Amniotic epithelial cell (primary cell): ENCODE data around the gene NPHP1.
"Not testable (repeated sequence)": the region's sequence is repeated elsewhere in the genome, so short reads cannot be mapped to it uniquely, and the experiment has no call there.

Source experiments
- DNase-seq: peaks from one replicate; pipeline ENCODE4 v3.0.0-alpha.2; 2010; ENCODE audit warnings: low read depth

Gene NPHP1

DNA sequence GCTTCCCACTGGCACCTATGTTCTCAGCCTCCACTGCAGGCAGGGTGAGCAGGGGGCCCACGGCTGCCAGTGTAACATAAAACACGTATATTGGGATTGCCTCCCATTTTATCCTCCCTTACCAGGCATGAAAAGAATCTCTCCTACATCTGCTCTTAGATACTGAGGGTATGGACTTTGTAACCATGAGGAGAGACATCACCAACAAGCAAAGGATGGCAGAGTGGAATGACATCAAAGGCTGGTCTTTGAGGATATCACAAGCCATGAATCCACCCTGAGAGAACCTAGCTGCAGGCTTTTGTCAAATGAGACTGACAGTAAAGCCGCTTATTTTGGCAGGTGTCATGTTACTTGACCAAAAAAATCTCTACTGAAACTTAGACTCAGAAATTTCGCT, 7.4 kb downstream of the NPHP1 start:
- no peak for DNase-seq

DNA sequence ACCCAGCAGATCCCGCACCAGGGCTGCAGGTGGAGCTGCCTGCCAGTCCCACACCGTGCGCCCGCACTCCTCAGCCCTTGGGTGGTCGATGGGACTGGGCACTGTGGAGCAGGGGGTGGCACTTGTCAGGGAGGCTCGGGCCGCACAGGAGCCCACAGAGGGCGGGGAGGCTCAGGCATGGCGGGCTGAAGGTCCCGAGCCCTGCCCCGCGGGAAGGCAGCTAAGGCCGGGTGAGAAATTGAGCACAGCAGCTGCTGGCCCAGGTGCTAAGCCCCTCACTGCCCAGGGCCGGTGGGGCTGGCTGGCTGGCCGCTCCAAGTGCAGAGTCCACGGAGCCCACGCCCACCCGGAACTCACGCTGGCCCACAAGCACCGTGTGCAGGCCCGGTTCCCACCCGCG, 14.6 kb downstream of the NPHP1 start:
- DNase-seq = not testable (repeated sequence)

DNA sequence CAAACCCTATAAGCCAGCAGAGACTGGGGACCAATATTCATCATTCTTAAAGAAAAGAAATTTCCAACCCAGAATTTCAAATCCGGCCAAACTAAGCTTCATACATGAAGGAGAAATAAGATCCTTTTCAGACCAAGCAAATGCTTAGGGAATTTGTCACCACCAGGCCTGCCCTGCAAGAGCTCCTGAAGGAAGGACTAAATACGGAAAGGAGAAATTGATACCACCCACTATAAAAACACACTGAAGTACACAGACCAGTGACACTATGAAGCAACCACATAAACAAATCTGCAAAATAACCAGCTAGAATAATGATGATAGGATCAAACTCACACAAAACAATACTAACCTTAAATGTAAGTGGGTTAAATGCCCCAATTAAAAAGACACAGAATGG, 22.4 kb downstream of the NPHP1 start:
- DNase-seq = no peak

DNA sequence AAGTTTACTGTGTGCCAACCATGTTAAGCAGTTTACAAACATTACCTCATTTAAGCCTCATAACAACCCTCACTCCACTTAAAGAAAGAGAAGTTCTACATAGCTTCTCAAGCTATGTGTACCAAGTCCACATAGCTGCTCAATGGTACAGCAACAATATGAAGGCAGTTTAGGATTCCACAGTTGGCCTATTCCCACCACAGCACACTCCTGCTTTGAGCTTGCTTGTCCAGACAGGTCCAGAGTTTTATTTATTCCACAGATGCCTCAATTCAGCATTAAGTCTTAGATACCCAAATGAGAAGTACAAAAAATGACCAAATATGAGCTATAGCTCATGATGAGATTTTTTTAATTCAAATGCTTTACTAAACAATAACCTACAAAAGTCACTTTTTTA, 24.8 kb downstream of the NPHP1 start:
- DNase-seq = no peak

DNA sequence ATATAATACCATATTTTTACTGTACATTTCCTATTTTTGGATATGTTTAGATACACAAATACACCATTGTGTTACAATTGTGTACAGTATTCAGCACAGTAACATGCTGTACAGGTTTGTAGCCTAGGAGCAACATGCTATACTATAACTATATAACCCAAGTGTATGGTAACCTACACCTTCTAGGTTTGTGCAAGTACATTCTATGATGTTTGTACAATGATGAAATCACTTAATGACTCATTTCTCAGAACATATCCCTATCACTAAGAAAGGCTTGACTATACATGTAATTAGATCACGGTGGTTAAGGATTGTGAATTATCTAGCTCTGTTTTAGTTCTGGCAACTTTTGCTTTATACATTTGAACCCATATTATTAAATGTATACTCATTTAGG, 31.3 kb downstream of the NPHP1 start:
- DNase-seq = peak; percentile 73

DNA sequence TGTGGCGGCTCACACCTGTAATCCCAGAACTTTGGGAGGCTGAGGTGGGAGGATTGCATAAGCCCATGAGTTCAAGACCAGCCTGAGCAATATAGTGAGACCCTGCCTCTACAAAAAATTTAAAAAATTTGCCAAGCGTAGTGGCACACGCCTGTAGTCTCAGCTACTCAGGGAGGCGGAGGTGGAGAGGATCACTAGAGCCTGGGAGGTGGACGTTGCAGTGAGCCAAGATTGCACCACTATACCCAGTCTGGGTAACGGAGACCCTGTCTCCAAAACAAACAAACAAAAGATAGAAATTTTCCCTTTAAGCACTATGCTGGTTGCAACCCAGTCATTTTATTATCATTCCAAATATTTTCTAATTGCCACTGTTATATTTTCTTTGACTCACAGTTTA, 32.3 kb downstream of the NPHP1 start:
- DNase-seq = no peak

DNA sequence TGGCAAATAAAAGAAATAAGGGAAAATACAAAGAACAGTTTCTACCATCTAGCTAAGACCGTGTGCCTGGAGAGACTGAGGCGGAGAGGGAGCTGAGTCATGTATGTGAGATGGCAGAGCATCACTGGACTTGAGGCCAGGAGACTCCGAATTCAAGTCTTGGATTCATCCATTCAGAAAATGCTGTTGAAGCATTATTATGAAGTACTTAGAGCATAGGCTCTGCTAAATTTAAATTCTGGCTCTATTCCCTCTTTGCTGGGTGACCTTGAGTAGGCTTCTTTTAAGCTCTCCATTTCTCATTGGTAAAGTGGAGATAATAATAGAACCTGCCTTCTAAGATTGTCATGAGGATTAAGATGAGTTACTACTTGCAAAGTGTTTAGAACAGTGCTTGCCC, 34.7 kb downstream of the NPHP1 start:
- no peak for DNase-seq

DNA sequence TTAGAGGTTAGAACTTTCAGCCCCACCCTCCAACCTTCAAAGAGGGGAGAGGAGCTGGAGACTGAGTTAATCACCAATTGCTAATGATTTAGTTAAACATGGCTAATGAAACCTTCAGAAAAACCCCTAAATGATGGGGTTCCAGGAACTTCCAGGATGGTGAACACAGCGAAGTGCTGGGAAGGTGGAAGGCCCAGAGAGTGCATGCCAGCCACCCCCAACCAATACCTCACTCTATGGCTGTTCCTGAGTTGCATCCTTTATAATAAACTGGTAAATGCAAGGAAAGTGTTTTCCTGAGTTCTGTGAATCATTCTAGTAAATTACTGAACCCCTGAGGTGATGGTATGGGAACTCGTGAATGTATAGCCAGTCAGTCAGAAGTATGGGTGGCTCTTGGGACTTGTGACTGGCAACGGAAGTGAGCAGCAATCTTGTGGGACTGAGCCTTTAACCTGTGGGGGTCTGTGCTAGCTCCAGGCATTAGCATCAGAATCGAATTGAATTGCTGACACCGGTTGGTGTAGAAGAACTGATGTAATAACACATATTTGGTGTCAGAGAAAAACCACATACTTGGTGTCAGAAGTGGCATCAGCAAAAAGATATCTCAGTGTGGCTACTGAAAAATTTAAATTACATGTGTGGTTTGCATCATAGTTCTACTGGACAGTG, 37.4 kb downstream of the NPHP1 start:
- DNase-seq = peak; percentile 4

DNA sequence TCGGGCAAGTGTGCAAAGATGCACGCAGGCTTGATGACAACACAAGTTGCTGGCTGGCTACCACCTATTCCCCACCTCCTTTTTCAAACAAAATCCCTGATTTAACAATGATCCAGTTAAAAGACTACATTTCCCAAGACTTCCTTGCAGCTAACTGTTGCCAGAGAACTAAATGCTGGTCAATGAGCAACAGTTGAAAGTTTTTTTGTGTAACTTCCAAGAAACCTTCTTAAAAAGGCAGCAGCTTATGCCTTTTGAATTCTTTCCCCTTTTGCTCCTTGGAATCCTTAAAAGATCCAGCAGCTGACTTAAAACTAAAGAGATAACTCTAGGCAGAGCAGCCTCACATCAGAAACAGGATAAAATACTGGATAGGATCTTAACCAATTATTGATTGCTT, 38.5 kb downstream of the NPHP1 start:
- no peak for DNase-seq

DNA sequence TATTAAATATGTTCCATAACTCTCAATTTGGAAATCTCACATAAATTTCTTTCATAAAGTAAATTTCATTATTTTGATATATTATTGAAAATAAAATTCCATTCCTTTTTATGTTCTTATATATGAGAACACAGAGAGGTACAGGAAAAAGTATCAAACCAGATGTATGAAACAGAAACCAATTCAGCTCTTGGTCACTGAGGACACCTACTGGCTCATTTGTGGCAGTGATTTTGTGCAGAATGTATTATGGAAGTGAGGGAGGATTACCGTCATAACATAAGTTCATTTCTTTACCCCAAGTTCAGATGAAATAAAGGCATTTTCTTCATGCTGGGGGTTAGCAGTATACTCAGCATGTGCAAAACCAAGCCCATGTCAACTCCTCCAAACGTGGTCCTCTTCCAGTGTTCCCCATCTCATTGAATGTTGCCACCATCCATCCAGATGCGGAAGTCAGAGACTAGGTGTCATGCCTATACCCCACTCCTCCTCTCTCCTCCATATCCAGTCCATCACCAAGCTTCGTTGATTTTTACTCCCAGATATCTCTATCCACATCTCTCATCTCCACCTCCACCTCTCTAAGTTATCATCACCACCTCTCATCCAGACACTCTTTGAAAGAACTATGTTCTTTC, 47.5 kb downstream of the NPHP1 start:
- peak; percentile 52 for DNase-seq

DNA sequence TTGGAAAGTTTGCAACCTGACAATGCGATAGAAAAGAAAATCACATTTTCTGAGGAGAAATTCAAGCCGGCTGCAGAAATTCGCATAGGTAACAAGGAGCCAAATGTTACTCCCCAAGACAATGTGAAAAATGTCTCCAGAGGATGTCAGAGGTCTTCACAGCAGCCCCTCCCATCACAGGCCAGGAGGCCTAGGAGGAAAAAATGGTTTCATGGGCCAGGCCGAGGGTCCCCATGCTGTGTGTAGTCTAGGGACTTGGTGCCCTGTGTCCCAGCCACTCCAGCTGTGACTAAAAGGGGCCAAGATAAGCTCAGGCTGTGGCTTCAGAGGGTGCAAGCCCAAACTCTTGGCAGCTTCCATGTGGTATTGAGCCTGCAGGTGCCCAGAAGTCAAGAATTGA, 50.0 kb downstream of the NPHP1 start:
- not testable (repeated sequence) for DNase-seq

DNA sequence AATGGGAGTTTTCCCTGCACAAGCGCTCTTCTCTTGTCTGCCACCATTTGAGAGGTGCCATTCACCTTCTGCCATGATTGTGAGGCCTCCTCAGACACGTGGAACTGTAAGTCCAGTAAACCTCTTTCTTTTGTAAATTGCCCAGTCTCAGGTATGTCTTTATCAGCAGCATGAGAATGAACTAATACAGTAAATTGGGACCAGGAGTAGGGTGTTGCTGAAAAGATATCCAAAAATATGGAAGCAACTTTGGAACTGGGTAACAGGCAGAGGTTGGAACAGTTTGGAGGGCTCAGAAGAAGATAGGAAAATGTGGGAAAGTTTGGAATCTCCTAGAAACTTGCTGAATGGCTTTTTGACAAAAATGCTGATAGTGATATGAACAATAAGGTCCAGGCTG, 50.6 kb downstream of the NPHP1 start:
- not testable (repeated sequence) for DNase-seq

DNA sequence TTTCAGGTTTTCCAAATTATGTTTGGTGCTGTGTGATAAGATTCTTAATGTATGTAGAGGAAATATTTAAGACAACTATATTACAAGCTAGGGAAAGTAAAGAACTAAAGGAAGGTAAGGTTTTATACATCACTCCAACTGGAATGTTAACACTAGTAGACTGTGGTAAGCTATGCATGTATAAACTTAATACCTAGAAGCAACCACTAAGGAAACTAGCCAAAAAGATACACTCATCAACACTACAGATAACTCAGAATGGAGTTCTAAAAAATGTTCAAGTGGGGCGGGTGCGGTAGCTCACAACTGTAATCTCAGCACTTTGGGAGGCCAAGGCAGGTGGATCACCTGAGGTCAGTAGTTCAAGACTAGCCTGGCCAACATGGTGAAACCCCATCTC, 51.4 kb downstream of the NPHP1 start:
- no peak for DNase-seq

DNA sequence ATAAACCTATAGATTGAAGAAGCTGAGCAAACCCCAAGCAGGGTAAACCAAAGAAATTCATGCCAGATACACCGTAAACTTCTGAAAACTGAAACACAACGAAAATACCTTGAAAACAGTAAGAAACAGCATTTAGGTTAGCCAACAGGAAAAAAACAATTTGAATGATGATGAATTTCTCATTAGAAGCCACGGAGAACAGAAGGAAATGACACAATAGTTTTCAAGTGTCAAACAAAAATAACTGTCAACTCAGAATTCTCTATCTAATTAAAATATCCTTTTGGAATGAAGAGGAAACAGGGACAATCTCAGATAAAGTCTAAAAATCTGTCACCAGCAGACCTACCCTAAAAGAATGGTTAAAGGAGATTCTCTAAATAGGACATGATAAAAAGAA, 51.9 kb downstream of the NPHP1 start:
- DNase-seq = no peak

DNA sequence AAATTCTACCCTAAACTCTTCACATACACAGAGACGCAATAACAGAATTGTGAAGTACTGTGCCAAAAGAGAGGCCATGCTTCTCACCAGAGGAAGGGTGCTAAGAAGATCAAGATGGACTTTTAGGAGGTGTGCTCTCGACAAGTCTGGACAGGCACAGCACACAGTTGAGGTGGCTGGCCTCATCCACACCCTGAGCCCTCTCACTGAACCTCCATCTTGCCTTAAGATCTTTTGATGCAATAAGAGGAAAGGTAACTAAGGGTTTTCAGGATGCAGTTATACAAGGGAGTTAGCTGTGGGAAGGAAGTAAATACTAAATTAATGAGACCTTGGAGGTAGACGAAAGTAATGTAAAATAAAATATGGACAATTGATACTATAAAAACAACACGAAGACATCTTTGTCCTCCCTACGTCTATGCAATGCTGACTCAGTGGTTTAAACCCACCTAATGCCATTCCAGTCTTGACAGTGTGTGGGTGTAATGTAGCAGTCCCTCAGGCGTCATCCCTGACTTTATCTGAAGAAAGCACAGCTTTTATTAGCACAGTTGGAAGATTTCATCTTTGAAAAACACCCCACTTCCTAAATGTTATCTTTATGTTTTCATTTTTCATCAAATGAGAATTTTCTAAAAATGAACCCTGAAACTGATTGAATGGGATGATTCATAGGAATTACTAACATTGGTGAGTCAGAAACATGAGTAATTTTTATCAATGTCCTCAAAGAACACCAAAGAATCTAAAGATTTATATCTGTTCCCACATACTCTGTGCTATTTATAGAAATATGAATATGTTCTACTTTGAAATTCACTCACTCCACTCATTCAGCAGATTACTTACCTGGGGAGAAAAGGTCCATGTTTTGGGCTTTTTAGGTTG, 55.2 kb downstream of the NPHP1 start:
- DNase-seq = peak; percentile 74

DNA sequence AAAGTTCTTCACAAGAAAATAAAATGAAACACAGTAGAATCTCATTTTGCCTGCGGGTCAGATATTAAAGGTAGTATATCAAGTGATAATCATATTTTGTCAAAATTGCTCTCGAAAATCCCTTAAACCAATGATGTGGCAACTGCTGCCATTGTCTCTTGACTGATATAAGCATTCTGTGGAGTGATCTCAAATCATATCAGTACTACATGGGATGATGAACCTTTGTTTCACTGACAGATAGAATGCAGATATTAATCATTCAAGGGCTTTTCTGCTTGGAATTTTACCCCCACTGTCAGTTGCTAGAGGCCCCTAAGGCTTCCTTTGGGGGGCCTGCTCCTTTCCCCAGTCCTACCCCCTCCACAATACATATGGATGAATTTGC, 57.9 kb downstream of the NPHP1 start:
- DNase-seq = no peak

DNA sequence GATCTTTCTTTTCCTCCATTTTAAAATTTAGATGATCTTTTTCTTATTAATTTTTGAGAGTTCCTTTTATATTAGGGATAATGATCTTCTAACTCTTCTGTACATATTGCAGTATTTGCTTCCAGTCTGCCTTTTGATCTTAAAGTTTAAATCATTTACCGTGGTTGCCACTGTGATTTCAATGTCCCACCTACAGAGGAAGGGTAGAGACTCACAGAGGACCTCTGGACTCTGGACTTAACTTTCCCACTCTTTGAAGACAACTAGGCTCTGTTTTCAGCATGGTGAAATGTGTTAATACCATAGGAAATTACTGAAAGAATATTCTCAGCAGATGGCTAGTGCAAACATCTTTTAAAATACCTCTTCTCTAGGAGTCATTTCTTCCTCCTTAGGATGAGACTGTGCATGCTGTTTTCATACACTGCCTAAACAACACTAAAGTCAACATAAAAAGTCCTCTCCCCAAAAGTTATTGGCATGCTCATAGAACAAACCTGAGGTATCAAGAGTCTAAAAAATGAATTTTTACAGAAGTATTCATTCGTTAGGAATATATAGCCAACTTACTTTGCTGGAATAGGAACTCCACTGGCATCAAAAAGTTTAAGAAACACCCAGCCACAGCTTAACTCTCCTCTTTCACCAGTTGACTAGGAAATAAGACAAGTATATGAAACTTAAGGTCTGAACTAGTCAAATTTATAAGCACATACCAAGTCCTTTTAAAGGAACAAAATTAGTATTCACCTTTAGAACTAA, 58.4 kb downstream of the NPHP1 start:
- no peak for DNase-seq

DNA sequence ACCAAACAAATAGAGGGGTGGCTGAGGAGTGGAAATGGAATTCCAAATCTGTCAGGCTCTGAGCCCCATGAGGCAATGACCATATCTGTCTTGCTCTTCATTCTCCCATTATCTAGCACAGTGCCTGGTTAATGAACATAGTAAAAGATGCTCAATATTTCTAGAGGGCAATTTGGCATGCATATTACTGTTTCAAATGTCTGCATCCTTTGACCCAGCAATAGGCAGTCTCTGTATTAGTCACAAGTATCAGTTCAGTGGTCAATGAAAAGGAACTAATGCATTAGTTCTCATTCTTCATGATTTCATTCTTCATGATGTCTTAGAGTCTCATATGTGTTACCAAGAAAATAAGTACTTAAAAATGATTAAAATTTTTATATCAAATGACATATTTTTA, 60.8 kb downstream of the NPHP1 start:
- DNase-seq = no peak

DNA sequence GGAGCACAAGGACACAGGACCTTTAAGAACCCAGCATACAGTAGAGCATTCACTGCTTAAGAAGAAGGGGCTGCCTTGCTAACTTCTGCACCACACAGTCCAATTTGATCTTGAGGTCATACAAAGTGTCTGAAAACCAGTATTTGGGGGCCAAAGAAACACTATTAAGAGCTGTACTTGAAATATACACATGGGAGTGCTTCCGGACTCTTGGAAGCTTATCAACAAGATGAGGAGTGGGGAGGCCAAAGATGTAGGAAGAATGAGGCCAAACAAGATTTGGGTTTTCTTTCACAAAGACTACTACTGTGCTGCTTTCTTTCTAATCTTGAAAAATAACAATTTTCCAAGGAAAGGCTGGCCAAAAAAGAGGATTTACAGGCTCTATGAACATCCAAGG, 64.4 kb downstream of the NPHP1 start:
- DNase-seq = no peak

DNA sequence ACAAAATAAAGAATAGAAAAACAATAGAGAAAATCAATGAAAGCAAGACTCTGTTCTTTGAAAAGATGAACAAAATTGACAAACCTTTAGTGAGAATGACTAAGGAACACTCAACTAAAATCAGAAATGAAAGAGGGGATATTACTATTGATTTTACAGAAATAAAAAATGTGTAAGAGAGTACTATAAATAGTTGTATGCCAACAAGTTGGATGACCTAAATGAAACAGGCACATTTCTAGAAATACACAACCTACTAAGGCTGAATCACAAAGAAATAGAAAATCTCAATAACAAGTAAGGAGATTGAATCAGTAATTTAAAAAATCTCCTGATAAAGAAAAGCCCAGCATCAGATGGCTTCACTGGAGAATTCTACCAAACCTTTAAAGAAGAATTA, 70.8 kb downstream of the NPHP1 start:
- DNase-seq = no peak

DNA sequence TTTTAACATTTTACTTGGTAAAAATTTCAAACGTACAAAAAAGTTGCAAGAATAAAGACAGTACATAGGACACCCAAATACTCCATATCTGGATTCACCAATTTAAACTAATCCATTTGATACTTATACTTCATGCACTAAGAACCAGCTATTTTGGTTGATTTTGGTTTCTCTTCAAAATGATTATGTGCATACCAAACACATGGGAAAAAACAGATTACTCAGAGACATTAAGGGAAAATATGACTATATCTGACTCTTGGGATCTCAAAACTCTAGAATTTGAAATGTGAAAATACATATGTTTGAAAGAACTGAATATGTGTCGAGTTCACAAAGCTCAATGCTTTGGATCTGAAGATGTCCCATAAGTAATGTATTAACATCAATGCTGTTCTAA, 73.6 kb downstream of the NPHP1 start:
- no peak for DNase-seq

DNA sequence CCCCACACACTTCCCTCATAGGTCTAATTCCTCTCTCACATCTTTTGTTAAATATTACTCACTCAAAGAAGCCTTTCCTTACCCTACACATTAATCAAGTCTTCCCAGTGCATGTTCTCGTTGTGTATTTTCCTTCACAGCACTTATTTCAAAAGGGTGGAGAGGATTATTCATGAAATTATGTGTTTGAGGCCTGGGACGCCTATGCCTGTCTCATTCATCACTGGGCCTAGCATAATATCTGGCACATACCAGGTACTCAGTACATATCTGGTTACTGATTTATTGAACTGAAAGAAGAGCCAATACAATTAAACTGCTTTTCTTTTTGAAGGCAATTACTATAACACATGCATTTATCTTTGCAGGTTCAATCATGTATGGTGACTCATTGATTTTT, 74.1 kb downstream of the NPHP1 start:
- no peak for DNase-seq
